ENCODE results near the gene PIGZ.
A peak's percentile ranks its signal among the peaks of the same experiment; 100 is the strongest.
"Not testable (repeated sequence)": the region's sequence is repeated elsewhere in the genome, so short reads cannot be mapped to it uniquely, and the experiment has no call there.

Gene PIGZ

DNA sequence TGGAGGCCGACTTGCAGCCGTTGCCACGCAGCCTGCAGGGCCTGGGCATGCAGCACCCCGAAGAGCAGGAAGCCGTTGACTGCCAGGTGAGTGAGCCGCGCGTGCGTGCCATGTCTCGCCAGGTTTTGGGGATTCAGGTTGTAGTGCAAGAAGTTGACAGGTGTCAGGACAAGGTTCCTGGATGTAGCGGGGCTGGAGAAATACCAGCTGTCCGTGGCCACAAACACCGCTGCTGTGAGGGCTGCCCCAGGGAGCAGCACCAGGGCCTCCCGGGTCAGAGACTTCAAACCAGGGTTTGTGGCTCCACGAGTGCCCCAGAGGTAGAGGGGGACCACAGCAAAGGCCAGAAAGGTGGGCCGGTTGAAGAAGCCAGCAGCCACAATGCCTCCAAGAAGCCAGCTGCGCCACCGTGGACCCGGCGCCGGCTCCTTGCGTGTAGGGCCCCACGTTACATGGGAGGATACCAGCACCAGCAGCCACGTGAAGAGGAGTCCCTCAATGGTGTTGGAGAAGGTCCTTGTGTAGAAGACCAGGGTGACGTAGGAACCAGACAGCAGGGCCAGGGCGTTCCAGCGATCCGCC lies 20.7 kb downstream of the PIGZ start:
- no peak for DNase-seq

GRCh38 chr3:196947136-196947859 lies 21.3 kb downstream of the PIGZ start:
- no peak for DNase-seq

DNA sequence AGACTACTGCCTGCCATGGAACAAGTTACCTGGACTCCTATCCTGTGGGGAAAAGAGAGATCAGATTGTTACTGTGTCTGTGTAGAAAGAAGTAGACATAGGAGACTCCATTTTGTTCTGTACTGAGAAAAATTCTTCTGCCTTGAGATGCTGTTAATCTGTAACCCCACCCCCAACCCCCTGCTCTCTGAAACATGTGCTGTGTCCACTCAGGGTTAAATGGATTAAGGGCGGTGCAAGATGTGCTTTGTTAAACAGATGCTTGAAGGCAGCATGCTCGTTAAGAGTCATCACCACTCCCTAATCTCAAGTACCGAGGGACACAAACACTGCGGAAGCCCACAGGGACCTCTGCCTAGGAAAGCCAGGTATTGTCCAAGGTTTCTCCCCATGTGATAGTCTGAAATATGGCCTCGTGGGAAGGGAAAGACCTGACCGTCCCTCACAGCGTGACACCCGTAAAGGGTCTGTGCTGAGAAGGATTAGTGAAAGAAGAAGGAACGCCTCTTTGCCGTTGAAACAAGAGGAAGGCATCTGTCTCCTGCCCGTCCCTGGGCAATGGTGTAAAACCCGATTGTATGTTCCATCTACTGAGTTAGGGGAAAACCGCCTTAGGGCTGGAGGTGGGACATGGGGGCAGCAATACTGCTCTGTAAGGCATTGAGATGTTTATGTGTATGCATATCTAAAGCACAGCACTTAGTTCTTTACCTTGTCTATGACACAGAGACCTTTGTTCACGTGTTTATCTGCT lies 24.4 kb downstream of the PIGZ start:
- not testable (repeated sequence) for DNase-seq

DNA sequence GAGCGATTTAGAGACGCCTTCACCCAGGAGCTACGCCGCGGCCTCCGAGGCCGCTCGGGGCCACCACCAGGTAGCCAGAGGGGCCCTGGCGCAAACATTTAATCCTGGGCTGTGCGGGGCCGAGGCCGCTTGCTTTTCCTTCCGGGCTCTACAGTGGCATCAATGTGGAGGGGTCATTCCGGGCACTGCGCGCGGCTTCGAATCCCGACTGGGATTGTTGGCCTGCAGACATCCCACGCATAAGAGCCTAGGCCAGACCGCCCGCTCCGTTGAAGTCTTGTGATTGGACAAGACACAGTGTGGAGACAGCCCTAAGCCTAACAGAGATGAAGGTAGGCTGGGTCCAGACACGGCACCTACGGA lies 25.7 kb downstream of the PIGZ start:
- no peak for DNase-seq

DNA sequence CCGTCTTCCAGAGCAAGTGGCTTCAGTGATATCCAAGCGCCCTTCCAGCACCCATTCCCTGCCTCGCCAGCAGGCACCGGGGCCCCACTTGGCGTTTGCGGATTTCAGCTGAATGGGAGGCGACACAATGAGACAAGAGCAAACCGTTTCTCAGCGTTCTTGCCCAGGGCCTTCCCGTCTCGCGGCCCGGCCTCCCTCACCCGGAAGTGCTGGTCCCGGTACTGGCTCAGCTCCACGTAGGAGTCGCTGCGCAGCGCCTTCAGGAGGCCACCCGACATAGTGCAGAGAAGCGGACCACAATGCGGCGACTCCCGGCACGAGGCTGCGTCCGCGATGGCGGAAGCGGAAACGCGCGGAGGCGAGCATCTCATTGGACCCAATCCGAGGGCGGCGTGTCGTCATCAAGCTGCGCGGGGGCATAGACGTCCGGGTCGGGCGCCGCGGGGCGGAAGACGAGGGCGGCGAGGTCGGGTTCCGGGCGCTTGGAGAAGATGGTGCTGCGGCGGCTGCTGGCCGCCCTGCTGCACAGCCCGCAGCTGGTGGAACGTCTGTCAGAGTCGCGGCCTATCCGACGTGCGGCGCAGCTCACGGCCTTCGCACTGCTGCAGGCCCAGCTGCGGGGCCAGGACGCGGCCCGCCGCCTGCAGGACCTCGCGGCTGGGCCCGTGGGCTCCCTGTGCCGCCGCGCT lies 26.3 kb downstream of the PIGZ start, which contains the start of gene NCBP2:
TSS of gene NCBP2 (minus strand) at position 303 of the 689 bp plus-strand sequence. CDS start at position 278, 25 bp downstream.
- peak; percentile 99 for DNase-seq

- DNase-seq: no peak
Measured at GRCh38 chr3:196941729-196942225, 26.9 kb downstream of the PIGZ start.

DNA sequence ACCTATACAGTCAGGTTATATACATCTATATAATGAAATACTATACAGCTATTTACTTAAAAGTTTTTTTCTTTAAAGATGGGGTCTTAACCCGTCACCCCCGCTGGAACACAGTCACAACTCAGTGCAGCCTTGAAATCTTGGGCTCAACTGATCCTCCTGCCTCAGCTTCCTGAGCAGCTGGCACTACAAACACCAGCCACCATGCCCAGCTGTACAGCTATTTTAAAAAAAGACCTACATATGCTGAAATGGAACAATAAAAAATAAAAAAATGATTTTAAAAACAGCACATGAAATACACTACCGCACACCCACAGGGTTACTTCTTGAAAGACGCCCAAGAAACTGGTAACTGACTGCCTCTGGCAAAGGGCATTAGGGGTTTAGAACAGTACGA lies 30.1 kb downstream of the PIGZ start:
- DNase-seq: no peak

DNA sequence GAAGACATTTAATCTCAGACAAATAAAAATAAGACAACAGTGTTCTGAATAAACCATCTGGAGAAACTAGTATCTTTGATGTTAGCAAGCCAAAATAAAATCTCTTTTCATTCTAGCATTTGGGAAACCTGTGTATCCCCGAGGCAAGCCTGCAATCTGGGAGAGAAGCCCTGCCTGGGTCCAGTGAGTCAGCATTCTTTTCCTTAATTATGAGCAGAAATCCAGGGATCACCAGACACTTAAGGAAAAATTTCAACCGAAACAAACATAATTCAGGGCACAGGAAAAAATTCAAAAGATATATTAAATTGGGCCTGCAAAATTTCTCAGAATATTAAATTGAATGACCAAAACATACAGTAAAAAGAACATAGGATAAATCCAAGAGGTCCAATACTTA lies 30.5 kb downstream of the PIGZ start:
- DNase-seq: no peak

DNA sequence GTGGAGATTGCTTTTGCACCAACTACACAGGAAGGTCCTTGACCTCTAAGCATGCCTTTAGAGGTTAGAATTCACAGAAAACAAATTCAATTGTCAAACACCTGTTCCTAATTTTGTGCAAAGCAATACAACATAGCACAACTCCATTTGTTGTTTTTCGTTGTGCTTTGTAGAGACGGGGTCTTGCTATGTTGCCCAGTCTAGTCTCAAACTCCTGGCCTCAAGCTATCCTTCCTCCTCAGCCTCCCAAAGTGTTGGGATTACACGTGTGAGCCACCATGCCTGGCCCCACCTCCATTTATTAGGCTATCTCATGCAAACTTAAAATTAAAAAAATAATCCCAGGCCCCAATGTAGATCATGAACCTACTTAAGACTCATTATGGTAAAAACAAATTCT lies 32.3 kb downstream of the PIGZ start:
- DNase-seq: no peak

- DNase-seq: no peak
Measured at GRCh38 chr3:196932600-196932999, 36.0 kb downstream of the PIGZ start.

- DNase-seq: no peak
Measured at GRCh38 chr3:196931828-196932587, 36.6 kb downstream of the PIGZ start.

DNA sequence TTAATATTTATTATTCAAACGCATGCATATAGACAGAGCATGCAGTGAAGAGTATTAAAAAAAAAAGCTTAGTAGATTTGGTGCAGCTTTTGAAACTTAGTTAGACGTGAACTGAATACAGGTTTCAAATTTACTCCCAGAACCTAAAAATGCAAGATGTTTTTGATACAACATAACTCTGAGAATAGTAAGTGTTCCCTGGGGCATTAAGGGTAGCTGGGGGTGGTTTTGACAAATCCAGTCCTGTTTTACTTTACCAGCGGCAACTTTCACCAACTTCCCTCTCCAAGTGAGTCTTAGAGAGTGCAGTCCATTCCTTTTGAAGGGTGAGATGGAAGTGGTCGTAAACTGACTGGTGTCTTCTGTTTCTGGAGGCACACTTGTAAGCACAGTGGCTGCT lies 37.5 kb downstream of the PIGZ start:
- no peak for DNase-seq

DNA sequence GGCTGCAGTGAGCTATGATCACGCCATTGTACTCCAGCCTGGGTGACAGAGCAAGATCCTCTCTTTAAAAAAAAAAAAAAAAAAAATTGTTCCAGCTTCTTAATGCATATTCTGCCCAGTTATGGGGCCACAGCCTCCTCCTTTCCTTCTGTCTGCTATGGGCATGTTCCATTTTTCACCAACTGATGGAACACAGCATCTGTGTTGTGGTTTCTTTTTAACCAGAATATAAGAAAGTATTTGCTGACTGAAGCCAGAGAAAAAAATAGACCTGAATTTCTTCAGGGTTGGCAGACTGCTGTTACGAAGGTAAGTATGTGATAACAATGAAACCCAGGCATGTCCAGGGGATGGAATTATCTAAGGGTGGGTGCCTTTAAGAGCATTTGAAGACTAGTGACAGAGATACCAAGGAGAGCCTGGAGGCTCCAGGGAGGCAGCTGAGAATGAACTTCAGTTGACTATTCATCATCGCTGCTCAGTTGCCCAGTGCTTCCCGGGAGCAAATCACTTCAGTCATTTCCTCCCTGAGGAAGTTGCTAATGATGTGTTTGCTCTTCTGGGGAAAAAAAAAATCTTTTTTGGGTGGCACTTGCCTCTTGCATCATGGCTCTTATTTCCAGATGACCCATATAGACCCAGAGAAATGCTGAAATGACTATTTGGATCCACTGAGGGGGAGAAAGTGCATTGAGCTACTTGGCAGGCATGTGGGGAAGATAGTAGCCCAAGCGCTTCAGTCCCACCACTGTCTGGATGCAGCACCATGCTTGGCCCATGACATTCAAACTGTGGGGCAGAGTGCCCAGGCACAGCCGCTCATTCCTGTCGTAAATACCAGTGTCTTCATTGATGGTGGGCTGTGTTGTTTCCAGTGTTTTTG lies 40.8 kb downstream of the PIGZ start:
- DNase-seq: no peak

- no peak for DNase-seq
Measured at GRCh38 chr3:196920733-196921132, 47.9 kb downstream of the PIGZ start.

DNA sequence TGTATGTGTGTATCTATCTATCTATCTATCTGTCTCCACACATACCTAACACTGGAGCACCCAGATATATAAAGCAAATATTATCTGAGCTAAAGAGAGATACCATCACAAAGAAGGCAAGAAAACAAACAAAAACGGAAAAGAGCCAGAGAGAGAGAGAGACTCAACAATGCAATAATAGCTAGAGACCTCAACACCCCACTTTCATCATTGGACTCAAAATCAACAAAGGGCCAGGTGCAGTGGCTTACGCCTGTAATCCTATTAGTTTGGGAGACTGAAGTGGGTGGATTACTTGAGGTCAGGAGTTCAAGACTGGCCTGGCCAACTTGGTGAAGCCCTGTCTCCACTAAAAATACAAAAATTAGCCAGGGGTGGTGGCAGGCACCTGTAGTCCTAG lies 49.7 kb downstream of the PIGZ start:
- no peak for DNase-seq

- DNase-seq: no peak
Measured at GRCh38 chr3:196916995-196917394, 51.6 kb downstream of the PIGZ start.

GRCh38 chr3:196916221-196916620 lies 52.4 kb downstream of the PIGZ start:
- no peak for DNase-seq

DNA sequence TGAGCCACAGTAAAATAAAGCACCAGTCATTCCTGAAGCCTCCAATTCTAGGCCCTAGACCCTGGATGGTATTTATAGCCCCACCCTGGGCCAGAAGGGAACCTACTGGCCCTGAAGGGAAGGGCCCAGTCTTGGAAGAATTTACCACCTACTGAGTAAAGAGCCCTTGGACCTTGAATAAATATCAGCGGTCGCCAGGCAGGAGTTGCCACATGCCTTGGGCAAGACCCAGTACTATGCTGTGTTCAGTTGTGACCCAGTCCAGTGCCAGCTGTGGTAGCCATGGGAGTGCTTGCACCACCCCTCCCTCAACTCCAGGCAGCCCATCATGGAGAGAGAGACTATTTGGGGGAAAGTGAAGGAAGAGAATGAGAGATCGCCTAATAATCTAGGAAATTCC lies 53.3 kb downstream of the PIGZ start:
- DNase-seq: no peak

- no peak for DNase-seq
Measured at GRCh38 chr3:196914866-196915265, 53.8 kb downstream of the PIGZ start.

GRCh38 chr3:196903740-196904139 lies 64.9 kb downstream of the PIGZ start:
- no peak for DNase-seq

GRCh38 chr3:196902296-196902695 lies 66.3 kb downstream of the PIGZ start:
- no peak for DNase-seq
